NCI-H2107 (cell line): ENCODE data around the gene CDK14.

Experiments used
- DNase-seq: peaks from one replicate; lab custom pipeline; 2025; lab: John Stamatoyannopoulos, UW

Gene CDK14

DNA sequence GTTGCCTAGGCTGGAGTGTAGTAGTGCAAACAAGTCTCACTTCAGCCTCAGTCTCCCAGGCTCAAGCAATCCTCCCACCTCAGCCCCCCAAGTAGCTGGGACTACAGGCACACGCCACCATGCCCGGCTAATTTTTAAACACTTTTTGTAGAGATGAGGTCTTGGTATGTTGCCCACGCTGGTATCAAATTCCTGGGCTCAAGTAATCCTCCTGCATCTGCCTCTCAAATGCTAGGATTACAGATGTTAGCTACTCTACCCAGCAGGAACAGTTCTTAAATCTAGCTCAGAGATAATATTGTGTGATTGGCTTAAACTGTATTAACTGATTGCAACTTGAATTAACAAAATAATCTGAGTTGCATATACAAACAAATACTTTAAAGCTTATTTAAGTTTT is 82.9 kb downstream of the CDK14 start:
- no peak for DNase-seq

DNA sequence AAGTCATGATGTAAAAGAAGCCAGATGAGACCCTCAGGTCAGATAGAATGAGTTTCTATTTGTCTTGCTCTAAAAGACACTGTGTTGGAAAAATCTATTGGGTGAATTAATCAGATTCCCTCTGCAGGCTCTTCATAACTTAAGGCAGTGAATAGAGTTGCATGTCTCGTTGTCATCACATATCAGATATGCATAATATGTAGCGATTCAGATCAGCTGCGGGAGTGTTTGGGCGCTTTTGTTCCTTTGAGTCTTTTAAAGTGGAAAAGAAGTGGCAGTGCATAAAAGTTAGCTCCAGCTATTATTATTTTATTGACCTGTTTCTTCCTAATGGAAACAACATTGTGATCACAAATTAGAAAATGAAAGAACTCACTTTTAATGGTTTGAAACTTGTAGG is 84.4 kb downstream of the CDK14 start:
- DNase-seq = no peak

DNA sequence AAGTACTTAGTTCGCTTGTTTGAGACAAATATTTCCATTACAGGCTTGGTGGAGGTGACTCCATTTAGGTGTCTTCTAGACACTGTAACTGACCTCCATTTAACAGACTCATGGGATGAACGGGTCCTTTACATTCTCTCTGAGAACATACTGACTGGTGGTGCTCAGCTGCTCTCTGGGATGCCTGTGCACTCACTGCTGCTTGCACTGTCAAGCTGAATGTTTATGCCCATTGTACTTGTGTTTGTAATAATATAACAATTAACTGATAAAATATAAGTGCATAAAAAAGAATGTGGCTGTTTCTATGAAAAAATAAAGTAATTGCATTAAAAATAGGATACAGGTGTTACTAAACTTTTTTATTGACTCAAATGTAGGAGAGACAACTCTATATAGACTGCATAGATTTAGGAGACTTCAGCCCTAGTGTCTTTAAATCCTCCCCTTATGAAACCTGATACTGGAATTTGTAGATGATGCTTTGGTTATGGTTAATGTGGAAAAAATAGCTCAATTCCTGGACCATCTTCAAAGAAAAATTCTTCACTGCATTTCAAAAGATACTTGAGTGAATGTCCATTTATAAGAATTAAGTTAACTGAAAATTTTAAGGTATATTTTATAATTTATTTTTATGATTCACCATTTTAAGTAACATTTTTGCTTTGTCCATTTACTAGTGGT is 85.4 kb downstream of the CDK14 start:
- DNase-seq = no peak

DNA sequence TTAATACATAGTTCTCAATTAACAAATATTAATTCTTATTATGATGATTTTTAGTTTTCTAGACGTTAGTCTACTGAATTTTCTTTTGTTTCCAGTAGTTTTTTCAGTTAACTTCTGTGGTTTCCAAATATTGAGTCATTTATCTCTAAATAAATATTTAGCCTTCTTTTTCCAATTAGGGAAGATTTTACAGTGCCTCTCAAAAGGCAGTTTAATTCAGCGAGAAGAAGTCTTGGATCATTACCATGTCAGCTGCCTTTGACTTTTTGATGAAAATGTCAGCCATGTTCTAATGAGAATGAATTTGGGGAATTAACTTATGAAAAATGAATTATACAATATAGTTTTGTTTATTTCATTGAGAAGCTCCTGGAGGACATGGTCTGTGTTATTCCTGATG is 90.0 kb downstream of the CDK14 start:
- DNase-seq = no peak

DNA sequence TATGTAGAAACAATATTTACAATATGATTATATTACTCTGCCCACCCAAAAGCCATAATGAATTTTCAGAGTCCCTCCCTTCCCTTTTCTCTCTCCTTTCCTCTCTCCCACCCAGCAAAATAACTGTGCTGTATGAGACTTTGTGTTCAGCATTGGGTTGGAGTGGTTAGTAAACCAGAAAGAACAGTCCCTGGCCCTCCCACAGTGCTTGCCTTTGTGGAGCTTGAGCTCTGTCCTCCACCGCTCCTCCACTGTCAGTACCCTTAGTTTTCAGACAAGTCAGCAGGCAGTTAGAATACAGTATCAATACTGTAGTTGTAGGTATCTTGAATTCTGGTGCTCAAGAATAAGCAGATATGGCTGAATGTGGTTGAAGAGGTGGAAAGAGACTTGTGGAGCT is 92.7 kb downstream of the CDK14 start:
- no peak for DNase-seq

DNA sequence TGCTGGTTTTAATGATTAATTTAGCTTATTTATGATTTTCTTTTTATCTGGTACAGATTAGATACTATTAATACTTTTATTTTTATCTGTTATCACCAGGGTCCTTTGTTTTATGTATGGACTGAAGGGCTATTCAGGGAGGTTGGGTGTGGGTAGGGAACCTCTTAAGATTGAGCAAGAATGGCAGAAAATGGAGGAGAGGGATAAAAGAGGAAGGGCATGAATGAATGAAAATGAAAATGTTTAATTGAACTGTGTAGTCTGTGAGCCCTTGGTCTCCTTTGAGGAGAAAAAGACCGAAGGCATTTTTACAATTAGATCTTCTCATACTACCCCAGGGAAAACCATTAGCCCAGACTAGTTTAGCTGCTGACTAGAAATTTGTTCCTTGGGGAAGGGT is 93.1 kb downstream of the CDK14 start:
- DNase-seq = no peak

DNA sequence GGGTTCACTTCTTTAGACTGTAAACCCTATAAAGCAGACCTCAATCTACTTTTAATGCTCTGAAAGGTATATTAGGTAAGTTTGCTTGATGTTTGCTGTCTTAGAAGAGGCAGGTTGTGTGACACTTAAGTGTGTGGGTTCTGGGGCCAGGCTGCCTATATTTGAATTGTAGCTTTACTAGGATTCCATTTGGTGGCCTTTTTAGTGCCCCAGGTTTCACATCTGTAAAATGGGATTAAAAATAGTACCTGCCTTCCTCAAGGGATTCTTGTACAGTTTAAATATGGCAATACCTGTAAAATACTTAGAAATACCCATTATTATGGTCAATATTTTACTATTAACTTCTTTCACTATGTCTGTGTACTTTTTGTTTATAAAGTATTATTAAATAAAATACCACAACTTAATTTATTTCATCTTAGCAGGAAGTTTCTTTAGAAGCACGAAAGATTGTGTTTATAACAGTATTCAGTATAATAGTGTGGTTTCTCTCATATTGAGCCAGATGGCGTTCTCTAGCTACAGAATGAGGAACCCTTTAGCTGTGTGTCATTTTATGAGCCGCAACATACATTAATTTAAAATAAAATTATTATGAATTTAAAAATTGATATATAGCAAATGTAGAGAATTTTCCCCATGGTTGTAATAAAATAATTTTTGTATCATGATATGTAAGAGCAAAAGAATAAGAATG is 94.2 kb downstream of the CDK14 start:
- DNase-seq = no peak

DNA sequence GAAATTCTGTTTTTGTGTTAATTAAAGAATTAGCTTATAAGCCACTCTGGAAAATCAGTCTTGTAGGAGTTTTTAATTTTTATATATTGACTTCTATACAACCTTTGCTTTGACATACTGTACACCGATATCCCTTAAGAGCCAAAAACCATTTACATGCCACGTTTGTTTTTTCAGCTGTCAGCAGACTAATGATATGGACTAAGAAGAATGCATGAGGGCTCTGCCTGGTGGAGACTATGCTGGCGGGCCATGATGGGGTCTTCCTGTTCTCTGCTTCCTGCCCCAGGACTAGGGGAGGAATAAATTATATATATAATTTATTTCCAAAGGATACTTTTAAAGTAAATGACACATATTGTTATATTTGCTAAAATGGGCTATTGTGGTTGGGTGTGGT is 96.3 kb downstream of the CDK14 start:
- DNase-seq = no peak

DNA sequence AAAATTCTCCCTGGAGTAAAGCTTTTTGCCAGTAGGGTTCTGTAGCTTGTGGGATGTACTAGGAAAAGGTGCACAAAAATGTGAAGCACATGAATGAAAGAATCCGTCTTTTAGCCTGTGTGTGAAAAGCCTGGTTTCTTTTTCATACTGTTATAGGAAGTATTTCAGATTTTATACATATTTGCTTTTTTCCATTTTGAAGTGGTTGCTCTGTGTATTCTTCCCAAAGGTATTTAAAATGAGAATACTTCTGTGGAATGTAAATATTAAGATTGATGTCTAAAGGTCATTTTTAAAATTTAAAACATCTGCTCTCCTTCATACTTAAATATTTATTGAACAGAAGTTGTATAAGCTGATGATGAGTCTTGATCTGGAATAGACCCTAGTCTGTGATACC is 96.8 kb downstream of the CDK14 start:
- DNase-seq = no peak

DNA sequence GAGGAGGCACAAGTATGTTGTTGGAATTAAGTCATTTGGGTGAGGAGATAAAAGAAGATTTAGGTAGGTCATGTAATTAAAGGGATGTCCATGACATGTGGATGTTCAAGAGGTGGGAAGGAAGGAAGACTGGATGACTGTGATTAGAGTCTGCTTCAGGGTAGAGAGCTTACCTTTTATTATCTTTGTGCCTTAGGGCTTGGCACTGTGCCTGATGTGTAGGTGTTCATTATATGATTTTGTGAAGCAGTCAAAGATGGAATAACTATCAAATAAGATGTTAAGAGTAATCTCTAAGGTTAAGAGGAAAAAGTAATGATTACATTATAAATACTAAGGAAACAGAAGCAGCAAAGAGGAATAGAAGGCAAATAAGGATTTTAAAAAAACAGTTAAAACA is 97.8 kb downstream of the CDK14 start:
- DNase-seq = no peak

DNA sequence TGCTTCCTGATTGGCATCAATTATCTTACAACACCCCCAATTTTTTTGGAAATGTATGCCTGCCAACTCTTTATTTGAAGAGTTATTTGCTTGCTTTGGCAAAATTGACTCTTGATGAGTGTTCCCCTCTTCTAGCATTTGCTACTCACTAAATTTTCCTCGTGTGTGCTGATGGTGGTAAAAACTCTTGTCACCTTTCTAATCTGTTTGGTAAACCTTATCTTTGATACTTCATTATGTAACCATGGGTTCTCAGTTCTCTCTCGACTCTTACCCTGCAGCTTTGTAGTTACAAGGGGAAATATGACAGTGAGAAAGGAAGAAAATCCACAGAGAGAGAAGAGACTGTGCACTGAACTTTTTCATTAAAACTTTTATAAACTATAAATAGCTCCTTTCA is 102.5 kb downstream of the CDK14 start:
- no peak for DNase-seq

DNA sequence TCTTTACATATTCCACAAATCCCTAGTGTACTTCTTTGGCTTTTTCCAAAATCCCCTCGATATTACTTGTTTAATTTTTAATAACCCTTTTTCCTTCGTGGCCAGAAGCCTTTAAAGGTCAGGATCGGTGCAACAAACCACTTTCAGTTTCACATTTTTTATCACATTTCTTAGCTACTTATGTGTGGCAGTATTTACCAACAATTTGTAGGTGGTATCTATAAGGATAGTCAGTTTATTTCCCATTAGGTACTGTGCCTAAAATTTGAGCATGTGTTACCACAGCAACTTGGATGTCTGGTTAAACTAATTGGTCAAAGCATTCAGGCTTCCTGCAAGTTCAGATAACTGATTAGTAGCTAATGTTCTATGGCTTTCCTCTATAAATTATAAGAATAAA is 104.9 kb downstream of the CDK14 start:
- no peak for DNase-seq

DNA sequence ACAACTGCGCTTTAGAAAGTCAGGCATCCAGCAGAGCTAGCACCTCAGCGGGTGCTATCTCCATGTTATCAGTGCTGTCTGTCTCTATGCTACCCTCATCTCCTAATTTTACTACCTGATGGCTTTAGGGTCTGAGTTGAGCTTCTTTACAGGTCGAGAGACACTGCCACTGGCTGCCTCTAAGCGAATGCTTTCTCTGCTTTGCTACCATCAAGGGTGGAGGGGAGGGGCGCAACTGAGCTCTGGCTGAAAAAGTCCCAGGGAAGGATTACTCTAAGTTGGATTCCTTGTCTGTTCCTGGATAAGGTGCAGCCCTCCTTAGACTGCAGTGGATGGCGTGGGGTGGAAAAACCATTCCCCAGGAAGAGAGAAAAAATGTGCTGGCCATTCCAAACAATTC is 105.7 kb downstream of the CDK14 start:
- no peak for DNase-seq

DNA sequence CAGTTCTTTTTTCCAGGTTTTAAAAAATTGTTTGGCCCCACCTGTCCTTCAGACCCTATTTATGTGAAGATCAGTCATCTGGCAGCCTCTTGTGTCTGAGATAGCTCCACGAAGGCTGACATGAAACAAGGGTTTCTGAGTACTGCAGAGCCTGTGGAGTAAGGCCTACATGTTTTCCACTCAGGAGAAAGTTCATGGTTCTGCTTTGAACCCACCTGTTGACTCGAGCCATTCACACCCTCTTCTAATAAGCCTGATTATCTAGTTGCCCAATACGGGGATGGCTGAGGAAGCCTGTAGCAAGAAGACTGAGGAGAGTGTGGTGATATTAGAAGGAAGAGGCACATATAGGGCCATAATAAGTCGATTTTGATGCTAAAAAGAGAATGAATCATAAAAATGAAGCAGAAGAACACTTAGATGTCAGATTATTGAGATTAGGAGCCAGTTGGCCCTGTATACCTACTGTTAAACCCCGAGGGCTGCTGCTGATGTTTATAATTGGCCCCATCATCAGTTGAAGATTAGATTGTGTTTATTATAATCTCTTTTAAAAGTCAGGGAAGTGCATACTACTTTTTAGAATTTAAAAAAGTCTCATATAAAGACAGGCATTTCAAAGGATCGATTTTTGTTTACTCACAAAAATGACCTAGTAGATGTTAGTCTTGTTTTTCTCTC is 109.4 kb downstream of the CDK14 start:
- DNase-seq = no peak

DNA sequence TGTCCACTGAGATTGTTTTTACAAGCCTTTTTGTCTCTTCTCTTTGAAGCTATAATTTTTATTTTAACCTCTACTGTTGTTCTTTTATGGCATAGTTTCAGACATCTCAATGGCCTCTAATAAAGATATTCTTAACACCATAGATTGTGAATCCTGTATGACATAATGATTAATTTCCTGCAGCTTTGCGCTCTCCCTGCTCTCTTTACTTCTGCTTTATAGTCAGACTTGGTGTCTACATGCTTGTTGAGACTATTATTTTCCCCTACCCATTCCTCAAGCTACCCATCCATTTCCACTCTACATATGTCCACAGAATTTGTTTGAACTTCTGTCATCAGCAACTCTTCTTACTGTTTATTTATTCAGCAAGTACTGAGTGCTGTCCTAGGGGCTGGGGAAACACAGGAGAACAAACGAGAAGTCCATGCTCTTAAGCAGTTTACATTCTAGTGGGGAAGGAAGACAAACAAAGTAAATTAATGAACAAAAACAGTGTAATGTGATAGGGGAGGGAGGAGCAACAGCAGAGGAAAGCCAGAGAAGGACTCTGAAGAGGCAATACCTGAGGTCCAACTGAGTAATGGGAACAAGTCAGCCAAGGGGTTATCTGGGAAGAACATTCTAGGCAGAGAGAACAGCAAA is 110.1 kb downstream of the CDK14 start:
- no peak for DNase-seq

DNA sequence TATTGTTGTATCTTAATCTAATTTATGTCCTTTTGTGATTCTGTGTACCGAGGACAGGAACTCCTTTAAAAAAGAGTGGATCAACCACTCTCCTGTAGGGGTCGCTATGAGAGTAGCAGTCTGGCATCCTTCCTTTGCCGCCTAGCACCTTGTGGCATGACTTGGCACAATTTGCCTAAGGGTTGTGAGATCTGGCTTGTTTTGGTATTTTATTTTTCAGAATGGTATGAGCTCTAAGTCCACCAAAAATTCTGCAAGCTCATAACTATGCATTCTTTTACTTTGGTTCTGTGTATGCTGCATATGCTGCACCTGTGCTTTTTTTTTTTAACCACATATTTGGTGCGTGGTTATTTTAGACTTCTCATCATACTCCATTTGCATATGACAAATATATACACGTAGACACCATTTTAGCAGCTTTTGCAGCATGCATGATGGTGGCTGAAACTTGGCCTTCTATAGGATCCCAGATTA is 112.8 kb downstream of the CDK14 start:
- peak; percentile 25 for DNase-seq

DNA sequence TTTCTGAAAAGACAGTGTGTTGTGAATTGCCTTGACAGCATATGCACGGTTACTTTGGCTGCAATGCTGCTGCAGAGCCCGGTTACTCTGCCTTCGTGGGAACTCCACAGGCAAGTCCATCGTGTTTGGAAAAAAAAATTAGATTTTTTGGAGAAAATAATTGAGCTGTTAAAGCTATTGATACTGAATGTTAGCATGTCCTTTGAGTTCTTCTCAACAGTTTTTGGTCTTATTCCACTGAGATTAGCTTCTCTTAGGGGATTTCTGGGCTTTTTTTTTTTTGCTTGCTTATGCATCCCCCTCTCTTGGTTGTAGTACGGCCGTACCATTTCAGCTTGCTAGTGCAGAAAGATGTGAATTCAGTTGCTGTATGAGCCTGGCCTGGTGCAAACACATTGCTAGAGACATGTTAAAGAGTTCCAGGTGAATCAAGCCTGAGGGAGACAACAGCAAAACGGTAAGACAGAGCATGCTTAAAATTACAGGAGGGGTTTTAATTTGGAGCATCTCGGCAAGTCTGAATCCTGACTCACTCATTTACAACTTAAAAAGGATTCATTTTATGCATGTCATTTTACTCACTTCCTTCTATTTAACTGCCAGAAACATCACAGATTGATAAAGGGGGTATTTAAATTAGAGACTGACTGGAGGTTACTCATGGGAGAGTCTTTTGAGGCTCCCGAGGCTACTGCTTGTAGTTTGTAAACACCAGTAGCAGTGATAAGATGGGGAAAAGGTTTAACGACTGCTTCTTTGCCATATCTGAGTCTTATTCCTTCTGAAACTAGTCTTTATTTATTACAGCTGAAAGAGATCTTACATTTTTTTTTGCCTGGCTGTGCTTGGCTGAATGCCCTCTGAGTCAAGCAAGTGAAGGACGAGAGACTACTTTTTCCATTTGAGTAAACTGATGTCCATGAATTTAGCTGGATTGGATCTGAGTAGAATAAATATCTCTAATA is 113.7 kb downstream of the CDK14 start:
- no peak for DNase-seq

DNA sequence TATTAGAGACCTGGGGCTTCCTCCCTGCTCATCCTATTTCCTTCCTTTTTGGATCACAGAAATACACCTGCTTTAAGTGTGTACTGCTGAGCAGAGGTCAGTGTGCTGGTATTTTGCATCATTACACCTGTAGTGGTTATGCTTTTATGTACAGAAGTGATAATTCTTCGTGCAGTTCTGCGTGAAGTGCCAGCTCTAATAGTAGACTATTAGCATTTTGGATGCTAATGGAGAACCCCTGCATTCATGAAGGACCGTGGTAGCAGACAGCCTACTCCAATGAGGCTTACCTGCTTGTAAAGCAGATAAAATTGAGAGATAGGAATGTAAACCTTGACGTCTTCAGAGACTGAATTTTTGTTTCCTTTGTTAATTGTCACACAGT is 114.3 kb downstream of the CDK14 start:
- DNase-seq = no peak

DNA sequence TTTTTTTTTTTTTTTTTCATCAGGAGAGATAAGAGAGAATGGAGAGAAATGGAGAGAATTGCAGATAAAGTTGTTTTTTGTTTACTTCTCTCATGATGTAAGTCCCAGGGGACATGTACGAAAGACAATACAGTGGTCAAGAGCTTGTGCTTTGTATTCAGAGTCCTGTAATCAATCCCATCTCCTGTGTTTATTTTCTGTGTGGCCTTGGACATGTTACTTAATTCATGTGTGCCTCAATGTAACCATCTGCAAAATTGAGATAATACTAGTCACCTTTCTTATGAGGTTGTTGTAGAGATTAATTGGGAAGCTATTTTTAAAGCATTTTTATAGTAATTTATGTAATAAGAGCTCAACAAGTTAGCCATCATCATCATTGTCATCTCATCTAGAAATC is 117.5 kb downstream of the CDK14 start:
- DNase-seq = no peak

DNA sequence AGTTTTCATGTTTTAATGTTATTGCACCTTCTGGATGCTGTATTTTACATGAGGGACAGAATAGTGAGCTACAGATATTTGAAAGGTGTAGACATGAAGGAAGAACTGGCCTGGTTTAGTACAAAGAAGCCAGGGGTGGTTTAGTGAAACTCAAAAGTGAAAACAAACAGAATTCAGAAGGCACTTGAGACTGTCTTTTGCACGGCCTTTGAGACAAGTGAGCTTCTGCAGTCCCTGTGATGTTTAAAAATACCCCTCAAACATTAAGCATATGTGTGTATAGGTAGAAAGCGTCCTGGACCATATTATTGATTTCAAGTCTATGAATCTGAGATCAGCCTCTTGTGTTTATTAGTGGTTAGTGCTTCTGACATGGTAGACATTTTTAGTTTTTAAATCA is 118.9 kb downstream of the CDK14 start:
- no peak for DNase-seq

DNA sequence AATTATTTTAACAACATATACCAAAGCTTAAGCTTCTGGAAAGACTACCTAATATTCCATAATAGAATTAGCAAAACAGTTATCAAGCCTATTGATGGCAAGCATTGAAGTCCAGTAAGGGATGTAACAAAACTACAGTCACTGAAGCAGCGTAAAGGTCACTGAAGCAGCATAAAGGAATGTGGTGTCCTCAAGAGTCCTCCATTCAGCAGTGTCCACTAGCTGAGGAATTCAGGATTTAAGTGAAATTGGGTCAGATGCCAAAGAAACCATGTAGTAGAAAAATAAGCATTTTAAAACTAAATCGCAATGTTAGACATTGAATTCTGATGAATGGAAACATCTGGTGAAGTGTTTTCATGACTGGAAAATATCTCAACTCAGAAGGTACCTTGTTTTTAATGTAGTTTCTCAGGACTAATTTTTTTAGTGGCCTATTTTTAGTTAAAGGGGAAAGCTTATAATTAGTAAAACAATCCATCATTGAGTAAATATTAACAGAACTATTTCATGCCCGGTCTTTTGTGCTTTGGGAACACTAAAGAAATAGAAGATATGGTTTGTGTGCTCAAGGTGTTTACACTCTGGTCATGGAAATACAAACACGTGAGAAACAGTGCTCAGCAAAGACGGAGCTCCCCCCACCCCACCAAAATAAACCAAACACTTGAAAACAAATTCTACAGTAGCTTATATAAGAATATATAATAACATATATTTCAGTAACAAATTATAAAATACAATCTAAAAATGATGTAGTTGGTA is 121.4 kb downstream of the CDK14 start:
- no peak for DNase-seq
